Testis (tissue), 2 donors: ENCODE results near the gene MLXIP.

Experiments used
- POLR2A ChIP-seq: fragments of 450-650 bp; IDR thresholded peaks from one replicate; pipeline ENCODE4 v1.6.1; 2017; ENCODE audit warnings: antibody characterized with exemption, mild to moderate bottlenecking, moderate library complexity
- TF ChIP-seq, protein P1 (sequence below), 3 experiments: fragments of 450-650 bp in 2 of 3; fragments of 200-600 bp in 1 of 3; sonication (generic) in 1 of 3; IDR thresholded peaks; one replicate each; pipeline ENCODE4 v1.5.1; 2016 to 2019; ENCODE audit warnings: antibody characterized with exemption in 3 of 3, mild to moderate bottlenecking in 2 of 3, moderate library complexity in 1 of 3

DNA sequence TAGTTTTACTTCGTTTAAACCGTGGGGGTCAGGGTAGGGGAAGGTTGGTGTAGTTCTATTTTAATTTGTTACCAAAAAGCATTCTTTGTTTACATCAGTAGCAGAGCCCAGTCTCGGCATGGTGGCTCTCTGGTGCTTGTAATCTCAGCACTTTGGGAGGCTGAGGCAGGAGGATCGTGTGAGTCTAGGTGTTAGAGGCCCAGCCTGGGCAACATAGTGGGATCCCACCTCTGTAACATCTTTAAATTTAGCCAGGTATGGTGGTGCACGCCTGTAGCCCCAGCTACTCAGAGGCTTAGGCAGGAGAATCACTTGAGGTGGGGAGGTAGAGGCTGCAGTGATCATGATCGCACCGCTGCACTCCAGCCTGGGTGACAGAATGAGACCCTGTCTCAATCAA lies 106.5 kb downstream of the MLXIP start:
- TF ChIP-seq, protein P1, sequence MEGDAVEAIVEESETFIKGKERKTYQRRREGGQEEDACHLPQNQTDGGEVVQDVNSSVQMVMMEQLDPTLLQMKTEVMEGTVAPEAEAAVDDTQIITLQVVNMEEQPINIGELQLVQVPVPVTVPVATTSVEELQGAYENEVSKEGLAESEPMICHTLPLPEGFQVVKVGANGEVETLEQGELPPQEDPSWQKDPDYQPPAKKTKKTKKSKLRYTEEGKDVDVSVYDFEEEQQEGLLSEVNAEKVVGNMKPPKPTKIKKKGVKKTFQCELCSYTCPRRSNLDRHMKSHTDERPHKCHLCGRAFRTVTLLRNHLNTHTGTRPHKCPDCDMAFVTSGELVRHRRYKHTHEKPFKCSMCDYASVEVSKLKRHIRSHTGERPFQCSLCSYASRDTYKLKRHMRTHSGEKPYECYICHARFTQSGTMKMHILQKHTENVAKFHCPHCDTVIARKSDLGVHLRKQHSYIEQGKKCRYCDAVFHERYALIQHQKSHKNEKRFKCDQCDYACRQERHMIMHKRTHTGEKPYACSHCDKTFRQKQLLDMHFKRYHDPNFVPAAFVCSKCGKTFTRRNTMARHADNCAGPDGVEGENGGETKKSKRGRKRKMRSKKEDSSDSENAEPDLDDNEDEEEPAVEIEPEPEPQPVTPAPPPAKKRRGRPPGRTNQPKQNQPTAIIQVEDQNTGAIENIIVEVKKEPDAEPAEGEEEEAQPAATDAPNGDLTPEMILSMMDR (IDR thresholded peaks at IDR 0.05): no peak
- TF ChIP-seq POLR2A: no peak
